HG02840 (cell line): ENCODE measurements around the gene NPL.

Experiments used
- ATAC-seq: cut with Tn5 transposase; IDR thresholded peaks from one replicate; pipeline ENCODE4 v1.9.1; 2021; ENCODE audit warnings: mild to moderate bottlenecking, moderate library complexity, moderate number of reproducible peaks; ENCODE audit not compliant: unreplicated experiment, low FRiP score

NPL gene

DNA sequence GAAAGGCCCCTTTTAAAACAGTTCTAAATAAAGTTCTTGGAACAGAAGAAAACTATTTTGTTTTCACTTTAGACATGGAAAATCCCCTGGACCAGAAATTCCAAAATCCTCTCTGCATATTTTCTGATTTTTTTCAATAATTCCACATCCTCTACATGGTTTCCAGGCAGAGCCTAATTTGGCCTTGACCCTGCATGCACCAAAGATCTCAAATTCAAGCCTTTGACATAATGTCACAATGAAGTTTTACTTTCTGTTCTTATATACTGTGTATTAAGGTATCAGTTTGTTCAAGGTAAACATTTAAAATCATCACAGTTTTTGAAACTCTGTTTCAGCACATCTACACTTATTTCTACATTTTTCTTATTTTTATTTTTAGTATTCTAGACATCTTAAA, 12.2 kb upstream of the NPL start:
- no peak for ATAC-seq

GRCh38 chr1:182778862-182779261, 10.7 kb upstream of the NPL start:
- no peak for ATAC-seq

DNA sequence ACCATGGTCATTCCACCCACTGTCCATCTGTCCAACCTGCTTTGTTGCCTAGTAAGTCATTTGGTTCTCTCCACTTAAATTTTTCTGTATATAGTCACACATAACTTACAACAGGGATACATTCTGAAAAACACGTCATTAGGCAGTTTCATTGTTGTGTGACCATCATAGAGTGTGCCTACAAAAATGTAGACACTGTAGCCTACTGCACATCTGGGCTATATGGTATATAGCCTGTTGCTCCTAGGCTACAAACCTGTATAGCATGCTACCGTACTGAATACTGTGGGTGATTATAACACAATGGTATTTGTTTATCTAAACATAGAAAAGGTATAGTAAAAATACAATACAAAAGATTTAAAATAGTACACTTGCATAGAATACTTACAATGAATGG, 10.0 kb upstream of the NPL start:
- no peak for ATAC-seq

GRCh38 chr1:182781841-182782586, 7.6 kb upstream of the NPL start:
- no peak for ATAC-seq

- no peak for ATAC-seq
Observed at GRCh38 chr1:182782587-182782913, 7.0 kb upstream of the NPL start.

DNA sequence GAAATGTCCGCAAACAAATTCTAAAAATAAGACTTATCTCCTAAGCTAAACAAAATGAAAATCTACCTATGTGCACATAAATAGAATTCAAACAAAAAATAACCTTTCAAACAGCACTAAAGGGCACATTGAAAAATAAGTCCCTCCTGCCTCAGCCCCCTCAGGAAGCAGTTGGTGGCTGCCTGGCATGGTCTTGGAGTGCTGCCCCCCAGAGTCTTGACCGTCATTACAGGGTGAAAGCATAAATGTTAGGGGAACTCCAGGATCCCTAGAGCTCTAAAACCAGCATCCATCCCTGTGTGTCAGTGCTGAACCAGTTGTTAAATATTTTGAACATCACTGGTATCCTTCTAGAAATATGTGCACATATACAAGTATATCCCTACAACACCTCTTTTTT, 6.5 kb upstream of the NPL start:
- no peak for ATAC-seq

- ATAC-seq: no peak
Observed at GRCh38 chr1:182784556-182785171, 4.9 kb upstream of the NPL start.

DNA sequence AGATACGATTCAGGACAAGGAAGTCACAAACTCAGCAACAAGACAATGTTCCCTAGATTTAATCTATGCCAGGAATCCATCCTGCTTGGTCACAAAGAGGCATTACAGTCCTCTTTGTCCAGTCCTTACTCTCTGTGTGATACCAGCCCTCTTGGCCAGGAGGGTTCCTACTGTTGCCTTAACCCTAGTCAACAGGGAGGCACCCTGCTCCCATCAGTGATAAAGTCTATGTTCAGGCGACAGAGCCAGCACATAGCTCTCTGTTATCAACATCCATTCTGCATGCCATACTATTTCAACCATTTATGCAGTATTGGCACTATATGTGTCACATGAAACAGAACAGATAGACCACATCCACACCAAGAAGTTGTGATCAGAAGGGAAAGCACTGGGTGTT, 4.4 kb upstream of the NPL start:
- ATAC-seq: no peak

DNA sequence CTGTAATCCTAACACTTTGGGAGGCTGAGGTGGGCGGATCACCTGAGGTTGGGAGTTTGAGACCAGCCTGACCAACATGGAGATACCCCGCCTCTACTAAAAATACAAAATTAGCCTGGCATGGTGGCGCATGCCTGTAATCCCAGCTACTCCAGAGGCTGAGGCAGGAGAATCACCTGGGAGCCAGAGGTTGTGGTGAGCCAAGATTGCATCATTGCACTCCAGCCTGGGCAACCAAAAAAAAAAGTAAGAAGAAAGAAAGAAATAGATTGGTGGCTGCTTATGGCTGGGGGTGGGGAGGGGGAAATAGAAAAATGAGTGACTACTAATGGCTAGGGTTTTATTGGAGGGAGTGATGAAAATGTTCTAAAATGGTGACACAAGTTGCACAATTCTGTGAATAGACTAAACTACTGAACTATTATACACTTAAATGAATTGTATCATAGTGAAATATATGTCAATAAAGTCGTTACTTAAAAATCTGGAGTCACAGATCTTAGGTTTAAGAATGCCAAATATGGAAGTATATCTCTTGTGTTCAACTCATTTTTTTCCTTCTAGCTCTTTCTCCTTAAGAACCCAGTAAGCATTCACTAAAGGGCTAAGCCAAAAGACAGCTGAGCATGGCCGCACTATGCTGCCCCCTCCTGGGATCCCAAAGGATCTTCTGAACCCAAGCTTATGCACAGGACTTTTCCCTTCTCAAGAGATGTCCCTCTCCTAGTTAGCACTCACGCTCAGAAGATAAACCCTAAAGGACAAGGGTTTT, 3.2 kb upstream of the NPL start:
- no peak for ATAC-seq

DNA sequence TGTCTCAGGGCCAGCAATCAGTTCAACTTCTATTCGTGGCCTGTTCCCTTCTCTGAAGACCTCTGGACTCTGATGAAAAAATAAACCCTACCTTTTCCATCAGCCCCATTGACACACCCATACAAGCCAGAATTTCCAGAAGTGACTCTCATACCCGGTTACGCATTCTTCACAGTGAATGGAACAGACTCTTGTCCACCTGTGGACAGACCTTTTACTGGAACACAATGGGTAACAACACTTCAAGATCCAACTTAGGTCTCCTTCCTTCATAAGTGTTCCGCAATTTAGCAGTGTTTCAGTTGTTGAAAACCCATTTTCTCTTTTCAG, 2.6 kb upstream of the NPL start:
- no peak for ATAC-seq

DNA sequence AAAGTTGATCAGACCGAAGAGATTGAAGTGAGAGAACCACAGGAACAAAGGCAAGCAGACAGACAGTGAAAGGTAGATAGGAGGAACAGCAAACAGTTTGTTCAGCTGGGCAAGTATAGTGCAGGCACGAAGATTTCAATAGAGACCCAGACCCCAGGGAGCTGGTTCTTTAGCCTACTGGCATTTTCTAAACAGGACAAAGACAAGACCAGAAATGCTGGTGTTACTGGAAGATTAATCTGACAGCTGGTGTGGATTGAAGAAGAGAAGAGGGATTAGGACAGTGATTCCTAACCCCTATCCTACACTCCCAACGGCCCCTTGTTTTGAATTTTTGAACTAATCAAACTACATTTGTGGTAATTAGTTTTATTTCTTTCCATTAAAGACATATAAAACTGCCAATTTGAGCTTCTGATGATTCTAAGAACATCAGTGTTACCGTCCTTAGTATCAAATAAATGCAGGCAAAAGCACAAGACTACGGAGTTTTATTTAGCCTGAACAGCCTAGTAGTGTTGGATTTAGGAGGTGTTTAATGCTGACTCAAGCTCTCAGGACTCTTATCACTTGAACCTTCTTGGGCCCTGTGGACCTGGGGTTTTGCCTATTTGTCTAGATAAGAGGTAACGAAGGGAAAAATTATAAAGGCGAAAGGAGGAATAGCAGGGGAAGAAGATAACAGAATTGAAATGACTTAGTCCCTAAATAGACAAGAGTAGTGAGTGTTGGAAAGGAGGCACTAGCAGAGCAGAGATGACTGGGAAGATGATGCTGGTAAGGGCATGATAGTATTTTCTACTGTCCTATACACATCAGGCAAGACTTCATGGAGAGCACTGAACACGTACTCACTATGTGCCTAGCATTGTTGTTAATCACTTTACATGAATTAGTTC, 2.0 kb downstream of the NPL start:
- no peak for ATAC-seq

DNA sequence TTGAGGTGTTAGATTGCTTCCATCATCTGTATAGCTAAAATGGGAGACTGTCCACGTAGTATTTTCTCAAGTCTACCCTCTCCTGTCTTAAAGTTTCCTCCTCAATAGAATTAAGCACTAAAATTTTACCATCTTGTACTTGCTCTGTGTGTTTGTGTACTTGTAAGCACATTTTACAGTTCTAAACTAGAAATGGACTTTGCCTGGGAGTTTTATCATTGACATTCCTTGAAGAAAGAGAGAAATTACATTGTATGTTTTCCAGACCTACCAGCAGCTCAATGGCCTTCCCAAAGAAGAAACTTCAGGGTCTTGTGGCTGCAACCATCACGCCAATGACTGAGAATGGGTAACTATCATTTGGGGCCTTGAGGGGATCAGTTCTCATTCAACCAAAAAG, 4.5 kb downstream of the NPL start:
- no peak for ATAC-seq

DNA sequence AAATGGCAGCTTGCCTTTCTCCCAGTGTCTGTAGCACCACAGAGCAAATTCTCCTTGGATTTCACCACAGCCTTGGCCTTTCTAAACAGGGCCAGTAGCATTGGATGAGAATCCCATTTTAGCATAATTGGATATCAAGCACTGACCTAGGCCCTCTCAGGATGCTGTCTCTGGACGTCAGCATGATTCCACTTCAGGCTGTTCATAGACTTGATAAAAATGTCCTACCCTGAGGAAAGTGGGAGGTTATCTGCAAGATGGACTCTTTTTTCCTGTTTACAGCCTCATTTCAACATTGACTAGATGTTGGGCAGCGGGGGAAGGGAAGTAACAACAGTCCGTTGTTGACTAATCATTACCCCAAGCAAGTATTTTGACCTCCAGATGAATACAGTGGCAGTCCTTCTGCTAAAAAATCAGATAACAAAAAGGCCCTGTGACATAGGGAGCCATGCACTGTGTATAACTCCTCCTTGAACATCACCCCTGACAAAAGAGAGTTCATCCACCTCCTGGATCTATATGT, 5.2 kb downstream of the NPL start:
- ATAC-seq: no peak

GRCh38 chr1:182795563-182796228, 6.1 kb downstream of the NPL start:
- ATAC-seq: no peak

DNA sequence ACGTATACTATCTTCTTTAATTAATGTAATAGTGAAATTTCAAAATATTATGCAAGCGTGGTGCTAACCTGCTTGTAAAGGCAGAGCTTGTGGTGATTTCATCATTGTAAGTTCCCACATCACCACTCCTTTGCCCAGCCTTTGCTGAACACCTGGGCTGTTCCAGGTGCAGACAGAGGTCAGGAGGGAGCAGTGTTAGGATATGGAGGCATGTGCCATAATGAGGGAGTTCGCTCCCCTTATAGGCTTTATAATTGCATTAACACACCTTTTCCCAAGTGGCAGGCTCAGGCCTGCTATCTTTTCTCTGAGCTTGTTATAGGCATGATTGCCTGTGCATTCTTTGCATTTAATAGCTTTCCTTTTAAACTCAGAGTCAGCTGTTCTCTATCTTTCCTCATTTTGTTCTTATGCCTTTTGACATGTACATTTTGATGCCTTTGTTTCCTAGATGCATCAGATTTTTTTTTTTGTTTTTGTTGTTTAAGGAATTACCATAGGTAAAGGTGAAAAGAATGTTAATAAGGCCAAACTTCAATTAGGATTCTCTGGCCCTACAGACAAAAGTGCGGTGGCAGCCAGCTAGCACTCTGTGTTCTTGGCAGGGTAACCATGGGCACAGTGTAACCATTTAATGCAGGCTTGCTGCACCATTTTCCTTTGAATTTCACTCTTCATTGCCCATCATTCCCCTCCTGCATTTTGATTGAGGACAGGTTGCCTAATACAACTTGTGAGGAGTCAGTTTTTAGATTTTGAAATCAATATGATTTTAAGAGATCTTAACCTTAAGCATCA, 12.6 kb downstream of the NPL start:
- ATAC-seq: no peak

DNA sequence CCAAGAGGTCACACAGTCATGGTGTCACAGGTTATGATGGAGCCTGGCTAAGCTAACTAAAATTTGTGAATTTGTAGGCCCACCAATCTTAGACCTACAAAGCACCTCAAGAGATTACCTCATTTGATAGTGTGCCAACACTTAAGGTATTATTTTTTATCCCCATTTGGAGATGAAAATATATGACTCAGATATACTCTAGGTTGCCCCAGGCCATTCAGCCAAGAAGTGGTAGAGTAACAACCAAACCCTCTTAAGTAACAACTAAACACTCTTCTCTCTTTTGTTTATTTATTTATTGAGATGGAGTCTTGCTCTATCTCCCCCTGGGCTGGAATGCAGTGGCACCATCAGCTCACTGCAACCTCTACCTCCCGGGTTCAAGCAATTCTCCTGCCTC, 14.3 kb downstream of the NPL start:
- ATAC-seq: no peak

- ATAC-seq: no peak
Observed at GRCh38 chr1:182806015-182806678, 16.6 kb downstream of the NPL start.

GRCh38 chr1:182807907-182808306, 18.3 kb downstream of the NPL start:
- no peak for ATAC-seq

- no peak for ATAC-seq
Observed at GRCh38 chr1:182809414-182809957, 19.9 kb downstream of the NPL start.
